Measurements from ENCODE around the gene ASPHD2.

ASPHD2 gene

GRCh38 chr22:26445577-26446275, 16.7 kb downstream of the ASPHD2 start:
- no peak overlapping the region for H3K4me3 ChIP-seq (ENCODE audit: control insufficient read depth, low read depth, low read length)
- no peak for TF ChIP-seq CTCF (IDR thresholded peaks at IDR 0.05; ENCODE audit: control insufficient read depth, insufficient read depth, low read depth, low read length, missing control alignments)
- no peak for DNase-seq (ENCODE audit: low read depth)

GRCh38 chr22:26446808-26447515, 17.9 kb downstream of the ASPHD2 start:
- H3K4me3 ChIP-seq (ENCODE audit: control insufficient read depth, low read depth, low read length): no peak overlapping the region
- DNase-seq (ENCODE audit: low read depth): no peak
- TF ChIP-seq CTCF (IDR thresholded peaks at IDR 0.05; ENCODE audit: control insufficient read depth, insufficient read depth, low read depth, low read length, missing control alignments): no peak

GRCh38 chr22:26447584-26448329, 18.7 kb downstream of the ASPHD2 start:
- no peak for DNase-seq (ENCODE audit: low read depth)
- no peak for TF ChIP-seq CTCF (IDR thresholded peaks at IDR 0.05; ENCODE audit: control insufficient read depth, insufficient read depth, low read depth, low read length, missing control alignments)
- H3K4me3 ChIP-seq (ENCODE audit: control insufficient read depth, low read depth, low read length): no peak overlapping the region

- no peak for TF ChIP-seq CTCF (IDR thresholded peaks at IDR 0.05; ENCODE audit: control insufficient read depth, insufficient read depth, low read depth, low read length, missing control alignments)
- DNase-seq (ENCODE audit: low read depth): no peak
- H3K4me3 ChIP-seq (ENCODE audit: control insufficient read depth, low read depth, low read length): no peak overlapping the region
These were observed 19.3 kb downstream of the ASPHD2 start for GRCh38 chr22:26448334-26448733.

GRCh38 chr22:26448941-26449340, 19.9 kb downstream of the ASPHD2 start:
- no peak for TF ChIP-seq CTCF (IDR thresholded peaks at IDR 0.05; ENCODE audit: control insufficient read depth, insufficient read depth, low read depth, low read length, missing control alignments)
- no peak overlapping the region for H3K4me3 ChIP-seq (ENCODE audit: control insufficient read depth, low read depth, low read length)

GRCh38 chr22:26450453-26451185, 21.6 kb downstream of the ASPHD2 start:
- no peak for TF ChIP-seq CTCF (IDR thresholded peaks at IDR 0.05; ENCODE audit: control insufficient read depth, insufficient read depth, low read depth, low read length, missing control alignments)

More at GRCh38 chr22:26448941-26449340, 19.9 kb downstream of the ASPHD2 start:
- no peak for DNase-seq (ENCODE audit: low read depth)

More at GRCh38 chr22:26450453-26451185, 21.6 kb downstream of the ASPHD2 start:
- DNase-seq (ENCODE audit: low read depth): no peak
- H3K4me3 ChIP-seq (ENCODE audit: control insufficient read depth, low read depth, low read length): no peak overlapping the region
